Duodenal mucosa (tissue), 2 donors: Measurements from ENCODE around the gene SFXN1.
"Not testable (repeated sequence)": the region's sequence is repeated elsewhere in the genome, so short reads cannot be mapped to it uniquely, and the experiment has no call there.

ENCODE experiments used
- H3K27ac ChIP-seq: one replicate; pipeline ENCODE4 v1.7.0; 2013; ENCODE audit warnings: low read depth, low read length
- H3K27me3 ChIP-seq, 2 donors: one replicate each; pipeline ENCODE4 v1.7.0; 2013; ENCODE audit warnings: low read length in 2 of 2, control low read depth in 1 of 2; ENCODE audit not compliant: insufficient read depth in 2 of 2, control insufficient read depth in 1 of 2
- H3K36me3 ChIP-seq, 2 donors: one replicate each; pipeline ENCODE4 v1.7.0; 2013; ENCODE audit warnings: low read length in 2 of 2, control low read depth in 1 of 2; ENCODE audit not compliant: insufficient read depth in 2 of 2, control insufficient read depth in 1 of 2
- H3K4me1 ChIP-seq, 2 donors: one replicate each; pipeline ENCODE4 v1.7.0; 2013; ENCODE audit warnings: low read length in 2 of 2, control low read depth in 1 of 2; ENCODE audit not compliant: insufficient read depth in 2 of 2, control insufficient read depth in 1 of 2
- H3K4me3 ChIP-seq, 2 donors: one replicate each; pipeline ENCODE4 v1.7.0; 2013; ENCODE audit warnings: low read length in 2 of 2, low read depth in 1 of 2
- H3K9ac ChIP-seq, 2 donors: one replicate each; pipeline ENCODE4 v1.7.0; 2013; ENCODE audit warnings: low read length in 2 of 2, low read depth in 1 of 2
- H3K9me3 ChIP-seq, 2 donors: one replicate each; pipeline ENCODE4 v1.7.0; 2013; ENCODE audit warnings: low read length in 2 of 2, control low read depth in 1 of 2; ENCODE audit not compliant: control insufficient read depth in 1 of 2

Gene SFXN1

GRCh38 chr5:175491223-175491622 lies 12.9 kb downstream of the SFXN1 start:
- Histone ChIP-seq H3K9ac (no peak overlapping the region), H3K4me1 (no peaks in the 10 kb centered on the region), H3K4me3 (no peak overlapping the region), H3K36me3 (peaks cover 19 to 39% of the 10 kb centered on the region in 2 donors), H3K27ac (no peak overlapping the region), H3K27me3 (no peaks in the 10 kb centered on the region), H3K9me3 (no peaks in the 10 kb centered on the region)

GRCh38 chr5:175493260-175493659 lies 14.9 kb downstream of the SFXN1 start:
- no peak overlapping the region for H3K4me3 ChIP-seq
- H3K9ac ChIP-seq = no peak overlapping the region
- H3K36me3 ChIP-seq = peaks cover 14 to 37% of the 10 kb centered on the region in 2 donors
- H3K27me3 ChIP-seq = no peaks in the 10 kb centered on the region
- no peaks in the 10 kb centered on the region for H3K4me1 ChIP-seq
- H3K27ac ChIP-seq = no peak overlapping the region
- no peaks in the 10 kb centered on the region for H3K9me3 ChIP-seq

- H3K27ac ChIP-seq = no peak overlapping the region
- peaks cover 14 to 38% of the 10 kb centered on the region in 2 donors for H3K36me3 ChIP-seq
- no peaks in the 10 kb centered on the region for H3K4me1 ChIP-seq
- no peak overlapping the region for H3K9ac ChIP-seq
- no peaks in the 10 kb centered on the region for H3K9me3 ChIP-seq
- no peak overlapping the region for H3K4me3 ChIP-seq
- no peaks in the 10 kb centered on the region for H3K27me3 ChIP-seq
Observed at GRCh38 chr5:175493726-175494125, 15.4 kb downstream of the SFXN1 start.

GRCh38 chr5:175494264-175495183 lies 16.2 kb downstream of the SFXN1 start:
- H3K27me3 ChIP-seq = no peaks in the 10 kb centered on the region
- H3K9me3 ChIP-seq = no peaks in the 10 kb centered on the region
- H3K4me3 ChIP-seq = no peak overlapping the region
- no peak overlapping the region for H3K27ac ChIP-seq
- H3K9ac ChIP-seq = no peak overlapping the region
- no peaks in the 10 kb centered on the region for H3K4me1 ChIP-seq
- H3K36me3 ChIP-seq = peaks cover 14 to 40% of the 10 kb centered on the region in 2 donors

- no peaks in the 10 kb centered on the region for H3K27me3 ChIP-seq
- H3K4me3 ChIP-seq = no peak overlapping the region
- H3K9me3 ChIP-seq = no peaks in the 10 kb centered on the region
- no peak overlapping the region for H3K9ac ChIP-seq
- H3K27ac ChIP-seq = no peak overlapping the region
- peaks cover 0 to 19% of the 10 kb centered on the region in 2 donors for H3K36me3 ChIP-seq
- H3K4me1 ChIP-seq = no peaks in the 10 kb centered on the region
Observed at GRCh38 chr5:175501759-175502158, 23.4 kb downstream of the SFXN1 start.

GRCh38 chr5:175507671-175508070 lies 29.3 kb downstream of the SFXN1 start:
- not testable (repeated sequence) for H3K27me3 ChIP-seq, H3K9me3 ChIP-seq, H3K27ac ChIP-seq, H3K9ac ChIP-seq, H3K4me1 ChIP-seq, H3K4me3 ChIP-seq
- peaks cover 18 to 34% of the 10 kb centered on the region in 2 donors for H3K36me3 ChIP-seq

GRCh38 chr5:175508896-175509295 lies 30.5 kb downstream of the SFXN1 start:
- H3K4me1 ChIP-seq = no peaks in the 10 kb centered on the region
- H3K36me3 ChIP-seq = peaks cover 25 to 45% of the 10 kb centered on the region in 2 donors
- H3K27me3 ChIP-seq = no peaks in the 10 kb centered on the region

GRCh38 chr5:175513297-175513696 lies 34.9 kb downstream of the SFXN1 start:
- H3K27me3 ChIP-seq = no peaks in the 10 kb centered on the region
- peaks cover 48 to 81% of the 10 kb centered on the region in 2 donors for H3K36me3 ChIP-seq
- H3K27ac ChIP-seq = no peak overlapping the region
- H3K9me3 ChIP-seq = no peaks in the 10 kb centered on the region
- H3K9ac ChIP-seq = no peak overlapping the region
- H3K4me3 ChIP-seq = no peak overlapping the region
- H3K4me1 ChIP-seq = no peaks in the 10 kb centered on the region

More at GRCh38 chr5:175508896-175509295, 30.5 kb downstream of the SFXN1 start:
- Histone ChIP-seq H3K27ac (no peak overlapping the region), H3K4me3 (no peak overlapping the region), H3K9ac (no peak overlapping the region), H3K9me3 (no peaks in the 10 kb centered on the region)

GRCh38 chr5:175513726-175514125 lies 35.4 kb downstream of the SFXN1 start:
- H3K36me3 ChIP-seq = peaks cover 53 to 83% of the 10 kb centered on the region in 2 donors
- H3K27ac ChIP-seq = no peak overlapping the region

GRCh38 chr5:175516933-175517823 lies 38.8 kb downstream of the SFXN1 start:
- peaks cover 41 to 78% of the 10 kb centered on the region in 2 donors for H3K36me3 ChIP-seq
- H3K4me3 ChIP-seq = no peak overlapping the region
- no peak overlapping the region for H3K27ac ChIP-seq
- no peaks in the 10 kb centered on the region for H3K9me3 ChIP-seq
- H3K4me1 ChIP-seq = no peaks in the 10 kb centered on the region
- no peaks in the 10 kb centered on the region for H3K27me3 ChIP-seq
- no peak overlapping the region for H3K9ac ChIP-seq

More at GRCh38 chr5:175513726-175514125, 35.4 kb downstream of the SFXN1 start:
- H3K4me1 ChIP-seq = no peaks in the 10 kb centered on the region
- no peaks in the 10 kb centered on the region for H3K27me3 ChIP-seq
- no peak overlapping the region for H3K9ac ChIP-seq
- H3K9me3 ChIP-seq = no peaks in the 10 kb centered on the region
- H3K4me3 ChIP-seq = no peak overlapping the region
